ENCODE data around the gene VWA3B.

VWA3B gene

GRCh38 chr2:98359986-98360385 lies 273.0 kb downstream of the VWA3B start:
- no peak overlapping the region for H4K91ac ChIP-seq (ENCODE audit: low read depth, low read length, poor library complexity)
- no CpG with 5 or more reads among the region's 1 CpG for WGBS, 2 donors (ENCODE audit: extremely low coverage in 2 of 2, insufficient read length in 2 of 2, insufficient replicate concordance in 1 of 2)
- no peaks in the 10 kb centered on the region for H3K9me3 ChIP-seq (replicated peaks in 1 of 2; ENCODE audit: control insufficient read depth in 2 of 2, insufficient read depth in 1 of 2, low read depth in 1 of 2, low read length in 2 of 2)
- H3K4me1 ChIP-seq (ENCODE audit: control insufficient read depth in 2 of 2, insufficient read depth in 1 of 2, low read depth in 1 of 2, low read length in 2 of 2): no peaks in the 10 kb centered on the region
- H3K27me3 ChIP-seq (ENCODE audit: control insufficient read depth in 3 of 3, insufficient read depth in 3 of 3, low read depth in 1 of 3, low read length in 3 of 3): no peaks in the 10 kb centered on the region
- no peak overlapping the region for H2AK5ac ChIP-seq (ENCODE audit: low read depth, low read length)
- H3K23ac ChIP-seq (ENCODE audit: low read depth, low read length, poor library complexity): no peak overlapping the region
- no peak overlapping the region for H3K27ac ChIP-seq (replicated peaks; ENCODE audit: low read length)
- H4K8ac ChIP-seq (ENCODE audit: low read depth, low read length): no peak overlapping the region
- H3K18ac ChIP-seq (ENCODE audit: low read length): no peak overlapping the region
- H3K4ac ChIP-seq (ENCODE audit: low read length): no peak overlapping the region
- no peak overlapping the region for H3K9ac ChIP-seq (ENCODE audit: low read depth, low read length, poor library complexity)
- H3K14ac ChIP-seq (ENCODE audit: low read length): no peak overlapping the region
- no peak overlapping the region for H2BK5ac ChIP-seq (ENCODE audit: low read length)
- no peaks in the 10 kb centered on the region for H3K79me1 ChIP-seq (ENCODE audit: low read depth, low read length)
- no peaks in the 10 kb centered on the region for H3K36me3 ChIP-seq (replicated peaks in 1 of 2; ENCODE audit: control insufficient read depth in 2 of 2, insufficient read depth in 2 of 2, low read length in 2 of 2)
- H2AFZ ChIP-seq (ENCODE audit: low read length): no peak overlapping the region
- no peak overlapping the region for H2BK15ac ChIP-seq (ENCODE audit: low read length)
- no peak overlapping the region for H2BK120ac ChIP-seq (ENCODE audit: low read depth, low read length)
- no peak overlapping the region for H2BK12ac ChIP-seq (ENCODE audit: low read length)
- DNase-seq (ENCODE audit: low spot score): no peak
- no peak overlapping the region for H3K4me2 ChIP-seq (ENCODE audit: insufficient read depth, low read length, poor library complexity, severe bottlenecking)
- no peak overlapping the region for H3K4me3 ChIP-seq (ENCODE audit: low read length in 2 of 2)

Measured in neuronal stem cell (in vitro differentiated cells).